Posterior cingulate gyrus (tissue), 11 donors: ENCODE data around the gene PADI3.
A peak's percentile ranks its signal among the peaks of the same experiment; 100 is the strongest.
"Not testable (repeated sequence)": the region's sequence is repeated elsewhere in the genome, so short reads cannot be mapped to it uniquely, and the experiment has no call there.

Source experiments
- DNase-seq, 10 donors: peaks; one replicate each; pipeline versions ENCODE4 v3.0.0 to v3.0.0-alpha.2; 2020 to 2021; ENCODE audit warnings: mixed read lengths in 3 of 10
- intact Hi-C: fragments of 100-400 bp; cut with DNase I; formaldehyde crosslinking; loops from one replicate; pipeline ENCODE4 v1.15.1; 2023

The PADI3 gene

DNA sequence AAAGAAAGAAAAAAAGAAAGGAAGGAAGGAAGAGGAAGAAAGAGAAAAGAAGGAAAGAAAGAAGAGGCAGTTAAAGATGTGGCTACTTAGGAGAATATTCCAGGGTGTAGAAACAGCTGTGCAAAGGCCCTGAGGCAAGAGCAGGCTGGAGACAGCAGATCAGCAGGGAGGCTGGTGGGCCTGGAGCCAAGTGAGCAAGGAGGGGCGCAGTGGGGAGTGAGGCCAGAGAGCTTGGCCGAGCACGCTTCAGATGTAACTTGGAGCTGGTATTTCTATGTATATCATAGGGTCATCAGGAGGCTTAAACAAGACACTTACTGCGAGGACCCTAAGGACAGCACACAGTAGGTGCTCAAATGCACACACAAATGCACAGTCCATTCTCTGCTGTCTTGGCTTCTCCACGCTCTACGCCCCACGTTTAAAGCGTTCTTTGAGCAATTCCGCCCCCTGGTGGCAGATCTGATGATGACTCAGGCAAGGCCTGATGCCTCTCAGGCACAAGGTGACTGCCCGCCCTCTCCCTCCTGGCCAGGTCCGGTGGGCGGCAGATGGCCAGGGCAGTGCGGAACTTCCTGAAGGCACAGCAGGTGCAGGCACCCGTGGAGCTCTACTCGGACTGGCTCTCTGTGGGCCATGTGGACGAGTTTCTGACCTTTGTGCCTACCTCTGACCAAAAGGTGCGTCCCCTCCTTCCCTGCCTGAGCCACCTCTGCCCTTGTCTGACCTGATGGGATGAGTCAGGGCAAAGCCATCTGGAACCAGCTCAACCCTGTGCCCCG lies 11.9 kb upstream of the PADI3 start:
- peak; percentile 70 to 97 (median 92) for DNase-seq
- intact Hi-C loops: loop anchor here (1.0 to 10.0 kb wide), 3 partner anchors 112 to 282 kb away; no protein-coding TSS in a partner anchor

DNA sequence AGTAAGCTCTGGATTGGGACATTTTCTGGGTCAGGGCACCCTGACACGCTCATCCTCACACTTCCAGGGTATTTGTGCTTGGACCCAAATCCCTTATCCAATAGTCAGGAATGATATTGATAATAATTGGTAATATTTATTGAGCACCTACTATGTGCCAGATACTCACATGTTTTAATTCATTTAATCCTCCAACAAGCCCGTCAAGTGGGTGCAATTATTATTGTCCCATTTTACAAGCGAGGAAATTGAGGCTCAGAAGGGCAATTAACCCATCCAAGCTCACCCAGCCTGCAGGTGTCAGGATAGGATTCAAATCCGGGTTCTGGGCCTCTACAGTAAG lies 11.4 kb upstream of the PADI3 start:
- no peak for DNase-seq
- intact Hi-C loops: loop anchor here (1.0 to 10.0 kb wide), 3 partner anchors 112 to 283 kb away; no protein-coding TSS in a partner anchor

DNA sequence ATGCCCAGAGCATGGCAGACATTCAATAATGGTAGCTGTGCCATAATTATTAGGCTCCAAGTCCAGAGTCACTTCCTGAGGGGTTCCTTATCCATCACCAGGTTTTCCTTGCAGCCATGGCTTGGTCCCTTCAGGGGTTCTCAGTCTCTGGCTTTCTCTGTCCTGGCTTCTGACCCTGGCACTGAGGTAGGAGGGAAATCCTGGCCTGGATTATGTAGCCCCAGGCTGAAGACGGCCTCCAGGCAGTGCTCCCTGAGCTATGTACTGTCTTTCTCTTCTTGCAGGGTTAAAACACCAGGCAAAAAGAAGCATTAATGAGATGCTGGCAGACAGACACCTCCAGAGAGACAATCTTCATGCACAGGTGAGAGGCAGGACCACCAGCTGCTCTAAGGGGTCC lies 9.5 kb upstream of the PADI3 start:
- DNase-seq: peak in 5 of 10 donors; percentile 20 to 39 (median 28)
- intact Hi-C loops: loop anchor here (10.0 kb wide), 1 partner anchor 285 kb away; no protein-coding TSS in a partner anchor

DNA sequence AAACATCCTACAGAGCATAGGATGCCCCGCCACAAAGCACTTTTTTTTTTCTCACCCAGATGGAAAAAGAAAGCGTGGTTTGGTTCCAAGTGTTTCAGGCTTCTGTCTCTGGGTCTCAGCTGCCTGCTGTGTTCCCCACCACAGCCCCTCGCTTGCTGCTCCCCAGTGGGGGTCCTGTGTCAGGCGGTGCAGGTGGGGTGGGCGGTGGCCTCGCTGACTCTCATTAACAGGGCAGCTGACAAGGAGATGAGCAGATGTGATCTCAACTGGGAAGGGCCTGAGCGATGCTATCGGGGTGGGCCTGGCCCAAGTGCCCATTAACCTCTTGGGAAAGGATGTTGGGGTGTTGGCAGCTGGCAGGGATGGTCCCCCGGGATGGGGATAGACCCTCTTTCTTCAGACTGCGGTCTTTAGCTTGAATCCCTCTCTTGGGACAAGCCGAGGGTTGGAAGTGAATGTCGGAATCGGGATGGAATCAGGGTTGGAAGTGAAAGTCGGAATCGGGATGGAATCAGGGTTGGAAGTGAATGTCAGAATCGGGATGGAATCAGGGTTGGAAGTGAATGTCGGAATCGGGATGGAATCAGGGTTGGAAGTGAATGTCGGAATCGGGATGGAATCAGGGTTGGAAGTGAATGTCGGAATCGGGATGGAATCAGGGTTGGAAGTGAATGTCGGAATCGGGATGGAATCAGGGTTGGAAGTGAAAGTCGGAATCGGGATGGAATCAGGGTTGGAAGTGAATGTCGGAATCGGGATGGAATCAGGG lies 7.7 kb upstream of the PADI3 start:
- intact Hi-C loops: not testable (repeated sequence)
- DNase-seq: peak in 1 of 10 donors; percentile 56

DNA sequence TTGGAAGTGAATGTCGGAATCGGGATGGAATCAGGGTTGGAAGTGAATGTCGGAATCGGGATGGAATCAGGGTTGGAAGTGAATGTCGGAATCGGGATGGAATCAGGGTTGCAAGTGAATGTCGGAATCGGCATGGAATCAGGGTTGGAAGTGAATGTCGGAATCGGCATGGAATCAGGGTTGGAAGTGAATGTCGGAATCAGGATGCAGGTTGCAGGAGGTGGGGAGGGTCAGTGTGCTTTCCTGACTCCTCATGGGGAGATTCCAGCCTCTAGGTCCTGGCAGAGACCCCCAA lies 7.2 kb upstream of the PADI3 start:
- peak in 1 of 10 donors; percentile 3 for DNase-seq
- intact Hi-C loops: not testable (repeated sequence)

DNA sequence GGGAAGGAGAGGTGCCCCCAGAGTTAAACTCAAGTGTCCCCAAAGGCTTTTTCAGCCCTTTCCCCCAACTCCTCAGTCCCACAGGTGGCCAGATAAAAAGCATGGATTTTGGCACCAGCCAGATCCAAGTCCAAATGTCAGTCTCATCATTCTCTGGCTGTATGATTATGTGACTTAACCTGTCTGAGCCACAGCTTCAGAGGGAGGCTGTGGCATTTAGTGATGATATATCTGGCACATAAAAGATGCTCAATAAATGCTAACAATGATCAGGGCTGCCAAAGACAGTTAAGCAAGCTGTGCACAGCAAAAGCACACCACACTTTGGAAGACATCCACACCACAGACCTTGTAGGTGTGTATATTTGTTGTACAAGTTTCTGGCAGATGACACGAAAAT lies 5.6 kb upstream of the PADI3 start:
- intact Hi-C loops: no loop called here
- no peak for DNase-seq

DNA sequence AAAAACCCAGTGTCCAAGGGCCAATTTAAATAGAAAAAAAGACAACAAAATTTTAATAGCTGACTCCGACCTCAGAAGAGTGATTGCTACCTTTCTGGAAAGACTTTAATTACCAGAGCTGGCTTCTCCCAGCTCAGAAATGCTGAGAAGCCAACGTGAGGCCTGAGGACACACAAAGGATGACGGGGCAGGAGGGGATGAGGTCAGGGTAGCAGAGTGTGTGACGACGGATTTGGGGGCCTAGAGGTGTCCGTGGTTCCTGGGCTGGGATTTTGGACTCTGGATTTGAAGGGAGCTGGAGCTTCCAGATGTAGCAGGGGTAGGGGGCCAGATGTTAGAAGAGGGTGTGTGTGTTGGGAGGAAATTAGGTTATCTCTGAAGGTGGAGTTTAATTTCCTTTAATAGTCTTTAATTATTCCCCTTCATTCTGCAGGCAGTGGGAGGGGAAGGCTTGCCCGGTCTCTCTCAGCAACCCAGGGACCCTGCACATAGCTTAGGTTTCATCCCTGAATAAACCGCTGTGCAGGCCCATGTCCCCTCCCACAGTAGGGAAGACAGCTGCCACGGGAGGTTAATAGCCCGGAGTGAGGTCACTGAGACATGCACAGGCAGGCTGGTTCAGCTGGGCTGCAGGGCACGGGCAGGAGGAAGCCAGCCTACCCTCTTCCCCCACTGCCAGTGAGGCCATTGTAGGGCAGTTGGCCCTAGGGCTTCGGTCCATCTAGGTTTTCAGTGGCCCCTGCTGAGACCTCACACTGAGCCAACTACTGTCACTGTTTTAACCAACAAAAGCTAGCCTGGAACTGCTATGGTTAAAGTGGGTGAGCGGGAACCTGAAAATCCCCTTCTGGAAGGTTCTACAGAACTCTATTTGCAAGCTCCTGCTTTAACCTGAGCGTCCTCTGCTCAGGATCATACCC lies 3.8 kb upstream of the PADI3 start:
- no peak for DNase-seq
- intact Hi-C loops: no loop called here

DNA sequence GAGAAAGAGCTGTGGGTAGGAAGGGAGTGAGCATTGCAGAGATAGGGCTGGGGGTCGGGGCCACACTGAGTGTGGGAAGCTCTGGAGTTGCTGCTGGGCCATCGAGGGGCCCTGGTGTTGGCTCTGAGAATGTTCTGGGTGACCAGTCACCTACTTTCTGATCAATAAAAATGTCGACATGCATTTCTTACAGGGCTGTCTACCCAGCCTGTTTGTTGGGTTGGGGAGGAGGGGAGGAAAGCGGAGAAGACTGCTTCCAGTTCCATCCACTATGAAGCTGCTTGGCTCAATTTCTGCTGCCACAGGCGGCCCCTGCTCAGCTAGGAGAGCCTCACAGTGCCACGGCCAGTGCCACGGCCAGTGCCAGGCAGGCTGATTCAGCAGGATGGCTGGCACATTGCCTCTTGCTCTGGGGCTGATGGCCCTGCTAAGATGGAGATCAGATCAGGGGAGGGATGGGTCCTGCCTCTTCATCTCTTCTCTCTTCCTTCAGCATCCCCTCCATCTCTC lies 3.0 kb upstream of the PADI3 start:
- intact Hi-C loops: no loop called here
- DNase-seq: no peak

DNA sequence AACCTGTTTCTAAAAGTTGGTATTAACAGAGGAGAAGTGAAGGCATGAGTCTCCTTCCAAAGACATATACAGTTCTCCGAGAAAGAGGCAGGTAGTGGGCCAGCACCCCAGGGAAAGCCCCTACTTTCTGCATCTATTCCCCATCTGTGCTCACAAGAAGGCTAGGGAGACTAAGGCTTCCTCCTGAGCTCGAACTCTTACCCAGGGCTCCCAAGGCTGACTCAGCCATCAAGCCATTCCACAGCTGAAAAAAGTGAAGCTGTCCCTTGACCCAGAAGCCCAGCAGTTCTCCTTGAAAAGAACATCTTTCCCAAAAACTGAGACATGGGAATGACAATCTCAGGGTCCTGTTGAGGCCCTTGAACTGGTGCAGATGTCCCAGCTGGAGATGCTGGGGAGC lies 1.9 kb upstream of the PADI3 start:
- no peak for DNase-seq
- intact Hi-C loops: no loop called here

DNA sequence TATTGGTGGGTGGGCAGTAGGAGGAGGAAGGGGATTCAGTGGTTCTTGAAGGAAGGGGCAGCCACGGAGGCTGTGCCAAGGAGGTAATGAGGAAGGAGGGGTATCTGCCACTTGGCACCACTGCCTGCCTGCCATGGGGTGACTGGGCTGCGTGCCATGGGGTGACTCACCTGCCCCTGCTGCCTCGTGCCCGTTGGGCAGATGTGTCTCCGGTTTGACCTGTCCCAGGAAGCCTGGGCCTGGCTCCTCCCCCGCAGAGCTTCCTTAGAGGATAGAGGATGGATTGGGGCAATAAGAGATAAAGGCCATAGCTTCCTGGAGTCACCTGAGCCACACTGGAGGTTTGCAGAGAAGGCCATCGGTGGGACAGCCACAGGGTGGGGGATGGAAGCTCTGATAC lies 1.7 kb downstream of the PADI3 start:
- DNase-seq: peak in 1 of 10 donors; percentile 74

DNA sequence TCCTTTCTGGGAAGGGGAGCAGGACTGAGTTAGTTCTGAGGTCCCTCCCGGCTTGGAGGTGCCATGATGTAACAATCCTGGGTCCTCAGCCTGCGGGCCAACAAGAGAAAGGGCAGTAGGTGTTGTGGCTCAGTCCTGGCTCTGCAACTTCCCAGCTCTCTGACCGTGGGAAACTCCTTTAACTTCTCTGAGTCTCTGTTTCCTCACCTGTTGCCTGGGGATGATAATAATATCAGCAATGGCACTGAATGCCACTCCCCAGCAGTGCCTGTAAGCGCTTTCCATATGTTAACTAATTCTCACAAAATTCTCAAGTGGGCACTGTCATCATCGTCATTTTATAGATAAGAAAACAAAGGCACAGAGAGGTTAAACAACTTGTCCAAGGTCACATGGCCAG lies 2.3 kb downstream of the PADI3 start:
- DNase-seq: peak in 1 of 10 donors; percentile 31
- intact Hi-C loops: no loop called here

More for the DNA sequence above, 1.7 kb downstream of the PADI3 start:
- intact Hi-C loops: no loop called here

DNA sequence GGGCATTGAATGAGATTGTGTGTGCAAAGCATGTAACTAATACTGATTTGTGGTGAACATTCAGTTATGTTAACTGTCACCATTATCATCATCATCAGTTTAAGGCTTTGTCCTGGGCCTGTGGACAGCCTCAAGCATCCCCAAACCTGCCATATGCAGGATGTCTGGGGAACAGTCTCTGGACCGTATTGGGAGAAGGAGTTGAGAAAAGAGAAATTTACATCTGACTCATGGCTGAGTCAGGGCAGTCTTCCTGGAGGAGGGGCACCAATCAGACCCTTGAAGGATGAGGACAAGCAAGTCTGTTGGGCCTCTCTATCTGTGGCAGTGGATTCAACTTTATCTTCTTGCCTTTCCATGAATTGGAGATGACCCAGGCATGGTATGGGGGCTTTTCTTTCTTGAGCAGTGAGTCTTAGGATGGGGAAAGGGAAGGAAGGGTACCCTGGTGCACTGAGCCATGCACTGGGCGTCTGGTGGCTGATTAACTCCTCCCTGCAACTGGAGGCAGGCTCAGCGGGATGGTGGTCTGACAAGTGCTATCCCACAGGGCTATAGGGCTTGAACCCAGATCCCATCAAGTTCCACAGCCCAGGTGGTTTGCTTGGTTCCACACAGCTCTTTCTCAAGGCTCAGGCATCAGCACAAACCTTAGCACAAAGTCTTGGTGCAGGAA lies 2.9 kb downstream of the PADI3 start:
- peak in 2 of 10 donors; percentile 5 to 55 for DNase-seq
- intact Hi-C loops: no loop called here

DNA sequence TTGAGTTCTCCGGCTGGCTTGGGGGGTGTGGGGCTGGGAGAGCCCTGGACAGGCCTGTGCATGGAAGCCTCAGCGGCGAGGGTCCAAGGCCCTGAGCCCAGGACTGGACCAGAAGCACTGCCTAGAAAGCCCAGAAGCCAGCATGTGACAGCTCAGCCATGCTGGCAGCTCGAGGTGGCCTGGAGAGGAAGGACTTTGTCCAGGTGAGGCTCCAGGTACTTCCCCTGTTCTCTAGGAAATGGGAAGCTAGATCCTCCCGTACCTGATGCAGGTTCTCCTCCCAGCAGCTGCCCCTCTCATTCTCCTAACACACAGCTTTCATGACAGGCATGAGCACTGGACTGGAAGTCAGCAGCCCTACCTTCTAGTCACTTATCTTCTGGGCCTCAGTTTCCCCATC lies 6.4 kb downstream of the PADI3 start:
- intact Hi-C loops: no loop called here
- peak in 2 of 10 donors; percentile 4 to 32 for DNase-seq

DNA sequence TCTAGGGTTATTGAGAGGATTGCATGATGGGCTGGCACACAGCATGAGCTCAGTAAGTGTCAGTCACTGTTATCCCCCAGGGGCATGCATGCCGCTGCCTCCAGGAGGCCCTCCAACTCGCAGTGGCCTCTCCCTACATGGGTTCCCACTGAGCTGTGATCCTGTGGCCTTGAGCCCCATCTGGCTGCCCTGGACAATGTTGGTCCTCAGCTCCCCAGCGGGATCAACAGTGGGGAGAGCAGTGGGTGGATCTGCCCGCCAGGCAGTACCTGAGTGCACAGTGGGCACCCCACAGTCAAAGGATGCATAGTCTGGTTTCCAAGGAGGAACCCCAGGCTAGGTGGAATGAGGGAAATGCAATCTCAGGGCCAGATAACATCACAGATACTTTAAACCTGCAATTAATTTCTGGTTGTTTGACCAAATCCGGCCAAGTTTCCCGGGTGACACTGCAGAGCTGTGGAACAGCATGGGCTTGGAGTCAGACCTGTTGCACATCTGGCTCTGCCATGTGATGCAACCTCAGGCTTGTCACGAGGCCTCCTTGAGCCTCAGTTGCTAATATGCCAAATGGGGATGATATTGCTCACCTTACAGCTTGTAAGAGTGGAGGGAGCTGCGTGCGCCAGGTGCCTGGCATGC lies 9.3 kb downstream of the PADI3 start:
- peak in 2 of 10 donors; percentile 5 to 49 for DNase-seq
- intact Hi-C loops: no loop called here

DNA sequence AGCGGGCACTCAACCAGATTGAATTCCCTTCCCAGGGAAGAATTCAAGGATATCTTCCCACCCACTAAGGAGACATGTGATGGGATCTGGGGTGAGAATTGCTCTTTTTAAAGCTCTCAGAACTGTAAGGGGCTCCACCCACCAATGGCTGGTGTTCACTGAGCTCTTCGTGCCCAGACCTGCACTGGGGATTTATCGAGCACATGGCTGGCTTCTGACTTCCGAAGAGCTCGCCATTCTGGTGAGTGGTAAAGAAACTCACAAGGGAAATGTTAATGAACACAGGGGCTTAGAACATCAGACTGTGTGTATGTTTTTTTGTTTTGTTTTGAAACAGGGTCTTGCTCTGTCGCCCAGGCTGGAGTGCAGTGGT lies 9.8 kb downstream of the PADI3 start:
- intact Hi-C loops: no loop called here
- DNase-seq: peak in 1 of 10 donors; percentile 12

DNA sequence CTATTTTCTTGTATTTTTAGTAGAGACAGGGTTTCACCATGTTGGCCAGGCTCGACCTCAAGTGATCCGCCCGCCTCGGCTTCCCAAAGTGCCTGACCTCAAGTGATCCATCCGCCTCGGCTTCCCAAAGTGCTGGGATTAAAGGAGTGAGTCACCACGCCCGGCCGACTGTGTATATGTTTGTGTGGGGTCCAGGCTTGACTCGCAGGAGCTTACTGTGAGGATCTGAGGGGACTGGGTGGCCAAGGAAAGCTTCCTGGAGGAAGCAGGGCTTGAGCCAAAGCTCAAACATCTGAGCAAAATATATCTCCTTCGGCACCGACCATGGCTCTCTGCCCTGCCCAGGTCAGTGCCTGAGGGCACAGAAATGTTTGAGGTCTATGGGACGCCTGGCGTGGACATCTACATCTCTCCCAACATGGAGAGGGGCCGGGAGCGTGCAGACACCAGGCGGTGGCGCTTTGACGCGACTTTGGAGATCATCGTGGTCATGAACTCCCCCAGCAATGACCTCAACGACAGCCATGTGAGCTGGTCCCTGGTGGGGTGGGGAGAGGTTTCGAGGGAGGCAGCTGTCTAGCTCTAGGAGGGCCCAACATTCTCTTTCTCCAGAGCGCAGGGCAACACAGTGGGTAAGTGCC lies 10.5 kb downstream of the PADI3 start:
- intact Hi-C loops: no loop called here
- DNase-seq: peak in 2 of 10 donors; percentile 13 to 55

DNA sequence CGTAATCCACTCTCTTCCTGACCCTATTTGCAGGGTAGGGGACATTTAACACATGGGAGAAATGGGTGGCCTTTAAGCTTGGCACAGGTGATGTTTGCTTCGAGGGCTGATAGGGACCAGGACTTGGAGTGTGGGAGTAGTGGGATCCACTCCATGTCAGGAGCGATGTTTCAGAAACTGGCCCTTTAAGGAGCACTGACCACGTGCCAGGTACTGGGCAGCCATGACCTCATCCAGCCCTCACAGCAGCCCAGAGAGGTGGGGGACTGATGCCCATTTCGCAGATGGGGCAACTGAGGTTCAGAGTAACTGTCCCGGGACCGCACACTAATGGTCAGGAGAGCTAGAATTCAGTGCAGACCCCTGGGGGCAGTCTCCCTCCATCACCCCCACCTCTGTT lies 11.4 kb downstream of the PADI3 start:
- DNase-seq: peak in 2 of 10 donors; percentile 8 to 24
- intact Hi-C loops: no loop called here

DNA sequence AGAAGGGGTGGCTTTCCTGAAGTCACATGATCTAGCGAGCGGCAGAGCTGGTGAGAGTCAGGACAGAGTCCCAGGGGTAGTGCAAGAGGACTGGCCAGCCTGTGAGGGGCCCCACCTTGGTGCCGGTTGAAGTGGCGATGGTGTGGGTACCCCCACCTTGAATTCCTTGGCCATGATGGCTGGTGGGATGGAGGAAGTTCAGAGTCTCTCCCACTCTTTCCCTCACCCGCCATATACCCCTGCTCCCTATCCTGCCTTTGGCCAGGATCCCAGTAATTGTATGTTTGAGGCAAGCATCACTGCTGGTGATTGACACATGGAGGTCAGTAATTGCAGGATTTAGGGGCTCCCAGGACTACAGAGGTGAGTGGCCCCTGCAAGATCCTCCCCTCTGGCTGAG lies 11.8 kb downstream of the PADI3 start:
- peak in 3 of 10 donors; percentile 13 to 56 (median 16) for DNase-seq
- intact Hi-C loops: no loop called here

DNA sequence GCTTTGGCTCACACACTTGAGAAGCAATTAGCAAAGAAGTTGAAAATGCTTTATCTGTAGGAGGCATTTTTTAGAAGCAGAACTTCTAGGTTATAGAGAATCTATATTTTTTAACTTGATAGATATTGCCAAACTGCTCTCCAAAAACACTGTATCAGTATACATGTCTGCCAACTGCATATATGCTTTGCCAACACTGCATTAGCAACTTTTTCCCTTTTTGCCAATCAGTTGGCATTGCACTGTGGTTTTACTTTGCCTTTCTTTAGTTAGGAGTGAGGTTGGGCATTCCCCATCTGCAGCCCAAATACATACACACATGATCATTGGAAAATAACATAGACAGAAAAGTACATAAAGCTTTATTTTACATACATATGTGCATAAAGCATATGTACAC lies 15.0 kb downstream of the PADI3 start:
- intact Hi-C loops: no loop called here
- no peak for DNase-seq
